ENCODE results near the gene ATP5F1E. TPM values are rescaled to one million over a fixed set of nuclear protein-coding genes. Genes with fewer than 3 reads are reported as not detected.

ATP5F1E gene
- total and polyA plus RNA-seq, 2 of the 4 experiments (the other 2 are of a cell fraction): 3.8 to 34.5 TPM

DNA sequence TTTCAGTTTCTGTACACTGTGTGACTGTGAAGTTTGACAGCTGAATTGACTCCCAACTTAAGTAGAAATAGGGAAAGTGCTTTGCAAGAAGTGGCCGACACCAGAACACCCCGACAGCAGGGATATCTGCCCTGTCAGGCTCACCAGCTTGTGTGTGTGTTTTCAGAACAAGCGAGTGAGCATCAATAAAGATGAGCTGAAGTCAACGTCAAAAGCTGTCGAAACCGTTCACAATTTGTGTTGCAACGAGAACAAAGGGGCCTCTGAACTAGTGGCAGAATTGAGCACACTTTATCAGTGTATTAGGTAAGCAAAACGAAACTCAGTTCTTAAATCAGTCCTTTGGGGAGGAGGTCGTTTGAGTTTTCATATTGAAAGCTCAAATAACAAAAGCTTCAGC lies 40.4 kb downstream of the ATP5F1E start:
- BruUV-seq (replicated peaks): no TSS peak
- DNase-seq: peak; percentile 6
- H2BK20ac ChIP-seq (ENCODE audit: low read depth, low read length): no peak overlapping the region
- peaks cover 70% of the 10 kb centered on the region for H3K36me3 ChIP-seq (ENCODE audit: control insufficient read depth, insufficient read depth, low read length)
- H2AFZ ChIP-seq (replicated peaks; ENCODE audit: low read length, poor library complexity): no peak overlapping the region
- H2BK15ac ChIP-seq (ENCODE audit: low read depth, low read length): no peak overlapping the region
- H3K18ac ChIP-seq (ENCODE audit: low read depth, low read length): no peak overlapping the region
- no peak overlapping the region for H3K4ac ChIP-seq (ENCODE audit: low read depth, low read length)
- no peak overlapping the region for H3K23ac ChIP-seq (ENCODE audit: low read depth, low read length)
- H3K4me2 ChIP-seq (ENCODE audit: low read depth, low read length): peak overlapping the region; percentile 58; the same call in 1 of the 2 replicates
- H3K56ac ChIP-seq (ENCODE audit: extremely low read depth, insufficient read depth, low read length): no peak overlapping the region
- H2BK120ac ChIP-seq (ENCODE audit: low read depth, low read length): no peak overlapping the region
- H3K4me3 ChIP-seq (ENCODE audit: insufficient read depth, low read depth, low read length): no peak overlapping the region
- intact Hi-C loops (cut with micrococcal nuclease): no loop called here
- WGBS, 2 experiments (ENCODE audit: extremely low coverage in 2 of 2, insufficient read length in 1 of 2): 86% methylated on average over 7 of the region's 9 CpGs; no CpG with 5 or more reads in 1 of the 2 experiments
- no peak overlapping the region for H2AK9ac ChIP-seq (replicated peaks; ENCODE audit: low read depth, low read length, poor library complexity)
- no peak overlapping the region for H2BK5ac ChIP-seq (ENCODE audit: low read depth, low read length, poor library complexity, severe bottlenecking)
- in situ Hi-C loops (cut with MboI; ENCODE audit: low sequenced_read_pairs): no loop called here
- H2AK5ac ChIP-seq (ENCODE audit: low read depth, low read length): no peak overlapping the region
- ATAC-seq (ENCODE audit: low read depth): no peak; the same call in 1 of the 2 replicates
- H3K4me1 ChIP-seq (ENCODE audit: control insufficient read depth, insufficient read depth, low read length): peaks cover 6% of the 10 kb centered on the region; the same call in 1 of the 2 replicates
- H4K20me1 ChIP-seq (ENCODE audit: insufficient read depth, low read length): peaks cover 15% of the 10 kb centered on the region
- no peaks in the 10 kb centered on the region for H3K27me3 ChIP-seq (ENCODE audit: control insufficient read depth, insufficient read depth, low read length)
- dilution Hi-C loops (cut with HindIII; ENCODE audit: low sequenced_read_pairs, unreplicated experiment): no loop called here
- ChIA-PET POLR2A (ENCODE audit: unreplicated experiment) (interaction anchor here (0.8 kb wide), 1 partner anchor 37 kb away, joined by 3 read pairs; no protein-coding TSS in a partner anchor), CTCF (interaction anchor here (0.9 to 1.3 kb wide), 2 partner anchors 10 to 28 kb away, joined by 3 to 4 read pairs; partner anchors contain the start of gene NELFCD)
- H4K91ac ChIP-seq (ENCODE audit: insufficient read depth, low read depth, low read length): no peak overlapping the region
- no peak overlapping the region for H4K5ac ChIP-seq (ENCODE audit: low read depth, low read length)
- no peak overlapping the region for H3K9ac ChIP-seq (ENCODE audit: low read depth, low read length)
- H3K14ac ChIP-seq (replicated peaks; ENCODE audit: low read depth, low read length): no peak overlapping the region
- H3K79me1 ChIP-seq (ENCODE audit: low read depth in 1 of 2, low read length in 2 of 2): peaks cover 26 to 56% of the 10 kb centered on the region in 2 experiments
- H4K8ac ChIP-seq (ENCODE audit: low read depth in 2 of 2, low read length in 2 of 2): no peak overlapping the region
- no peaks in the 10 kb centered on the region for H3K9me3 ChIP-seq (ENCODE audit: control insufficient read depth, insufficient read depth, low read length)
- TF ChIP-seq CEBPB (IDR thresholded peaks at IDR 0.05; ENCODE audit: low read depth, low read length): no peak
- no peak for TF ChIP-seq CHD1 (IDR thresholded peaks at IDR 0.05; ENCODE audit: low read depth, low read length)
- TF ChIP-seq SMC3 (IDR thresholded peaks at IDR 0.05; ENCODE audit: low read depth, low read length): no peak
- no peak for TF ChIP-seq RAD21 (IDR thresholded peaks at IDR 0.05; ENCODE audit: low read length)
- no peak for TF ChIP-seq RFX5 (IDR thresholded peaks at IDR 0.05; ENCODE audit: low read depth, low read length)
- TF ChIP-seq NFE2L2 (IDR thresholded peaks at IDR 0.05; ENCODE audit: low read depth, low read length): no peak
- no peak for TF ChIP-seq MAZ (IDR thresholded peaks at IDR 0.05; ENCODE audit: borderline replicate concordance, low read depth, low read length)
- H3K27ac ChIP-seq (ENCODE audit: insufficient read depth, low read length): peak overlapping the region; percentile 10; the same call in 1 of the 2 replicates
- H3K9me1 ChIP-seq (ENCODE audit: insufficient read depth, low read length): peaks cover 21% of the 10 kb centered on the region
